ENCODE data around the gene GP1BB. TPM values are rescaled to one million over a fixed set of nuclear protein-coding genes. Genes with fewer than 3 reads are reported as not detected.

The GP1BB gene
- total RNA-seq, 1 experiment from 2014 or later: 4.3 TPM

- DNase-seq (ENCODE audit: low spot score): peak; percentile 7
- H3K36me3 Mint-ChIP-seq: no peaks in the 10 kb centered on the region
- H3K4me1 Mint-ChIP-seq: peaks cover 48% of the 10 kb centered on the region
- no peak overlapping the region for H3K4me3 Mint-ChIP-seq
- TF ChIP-seq E2F1 (CRISPR knock-in tag; IDR thresholded peaks at IDR 0.05) (no peak), ZBTB43 (CRISPR knock-in tag; IDR thresholded peaks at IDR 0.05) (no peak), USF2 (CRISPR knock-in tag; IDR thresholded peaks at IDR 0.05) (no peak), ATF2 (CRISPR knock-in tag; IDR thresholded peaks at IDR 0.05; ENCODE audit: borderline replicate concordance, low read depth) (no peak), ELF4 (CRISPR knock-in tag; IDR thresholded peaks at IDR 0.05; ENCODE audit: low read depth) (no peak), E2F5 (CRISPR knock-in tag; IDR thresholded peaks at IDR 0.05) (no peak), E2F4 (CRISPR knock-in tag; IDR thresholded peaks at IDR 0.05; ENCODE audit: borderline replicate concordance, low read depth) (no peak), ATF1 (CRISPR knock-in tag; IDR thresholded peaks at IDR 0.05) (no peak), NR2C2 (CRISPR knock-in tag; IDR thresholded peaks at IDR 0.05) (no peak)
- CTCF ChIA-PET: interaction anchor here (0.9 to 4.2 kb wide), 7 partner anchors 11 to 64 kb away, joined by 3 to 34 read pairs (median 7); partner anchors contain the start of gene GP1BB
- POLR2A ChIA-PET: no interaction called here
- H3K27ac Mint-ChIP-seq: no peak overlapping the region
- no peaks in the 10 kb centered on the region for H3K9me3 Mint-ChIP-seq
- ATAC-seq: no peak
- peaks cover 16% of the 10 kb centered on the region for H3K27me3 Mint-ChIP-seq (ENCODE audit: low read depth)
These were observed 14.9 kb upstream of the GP1BB start for GRCh38 chr22:19708321-19709011.

GRCh38 chr22:19709063-19709769, 14.1 kb upstream of the GP1BB start:
- Mint-ChIP-seq H3K4me1 (peaks cover 42% of the 10 kb centered on the region), H3K27ac (no peak overlapping the region)
- peak; percentile 8 for DNase-seq (ENCODE audit: low spot score)
- TF ChIP-seq ZNF416 (CRISPR knock-in tag; IDR thresholded peaks at IDR 0.05) (no peak), SP1 (CRISPR knock-in tag; conservative IDR thresholded peaks at IDR 0.05) (no peak), CBFB (CRISPR knock-in tag; IDR thresholded peaks at IDR 0.05; ENCODE audit: low read depth) (no peak), ZMAT4 (CRISPR knock-in tag; IDR thresholded peaks at IDR 0.05) (no peak), CDX4 (CRISPR knock-in tag; IDR thresholded peaks at IDR 0.05; ENCODE audit: borderline replicate concordance) (no peak), EMX1 (CRISPR knock-in tag; IDR thresholded peaks at IDR 0.05) (no peak), JUN (CRISPR knock-in tag; IDR thresholded peaks at IDR 0.05) (no peak), ESRRA (CRISPR knock-in tag; IDR thresholded peaks at IDR 0.05; ENCODE audit: borderline replicate concordance) (no peak), ZNF671 (CRISPR knock-in tag; IDR thresholded peaks at IDR 0.05) (no peak), FOXP4 (CRISPR knock-in tag; IDR thresholded peaks at IDR 0.05) (no peak)

More at GRCh38 chr22:19709063-19709769, 14.1 kb upstream of the GP1BB start:
- Mint-ChIP-seq H3K27me3 (ENCODE audit: low read depth) (peaks cover 22% of the 10 kb centered on the region), H3K9me3 (no peaks in the 10 kb centered on the region), H3K4me3 (no peak overlapping the region), H3K36me3 (no peaks in the 10 kb centered on the region)
- ATAC-seq: no peak
- ChIA-PET CTCF (interaction anchor here (0.6 to 4.2 kb wide), 9 partner anchors 11 to 68 kb away, joined by 3 to 34 read pairs (median 5); partner anchors contain the start of gene GP1BB), POLR2A (no interaction called here)

All from WTC11 (cell line).